ENCODE measurements around the gene TNMD. TPM values are rescaled to one million over a fixed set of nuclear protein-coding genes. Genes with fewer than 3 reads are reported as not detected.

Gene TNMD
- total RNA-seq, 2 experiments from 2014 or later = not detected

GRCh38 chrX:100625985-100626491 lies 41.3 kb downstream of the TNMD start:
- ATAC-seq (ENCODE audit: poor library complexity) = no peak
- Mint-ChIP-seq H3K9me3 (no peaks in the 10 kb centered on the region), H3K4me3 (no peak overlapping the region), H3K27me3 (no peaks in the 10 kb centered on the region), H3K4me1 (ENCODE audit: low read depth) (peaks cover 8% of the 10 kb centered on the region), H3K36me3 (ENCODE audit: low read depth) (peaks cover 12% of the 10 kb centered on the region), H3K27ac (no peak overlapping the region)
- DNase-seq = peak in 3 of 14 experiments; percentile 11 to 20 (median 19)
- POLR2A ChIA-PET = no interaction called here
- Histone ChIP-seq H3K27ac (ENCODE audit: low read depth in 1 of 2, low read length in 2 of 2) (no peak overlapping the region), H3K27me3 (ENCODE audit: control insufficient read depth in 1 of 2, insufficient read depth in 2 of 2, low read length in 2 of 2) (peaks cover 2 to 3% of the 10 kb centered on the region in 2 experiments), H3K4me3 (ENCODE audit: low read length) (no peak overlapping the region), H3K36me3 (ENCODE audit: insufficient read depth, low read length) (no peaks in the 10 kb centered on the region), H3K4me1 (ENCODE audit: insufficient read depth, low read length) (no peaks in the 10 kb centered on the region), H3K9me3 (ENCODE audit: control insufficient read depth in 1 of 2, insufficient read depth in 1 of 2, low read length in 2 of 2) (no peaks in the 10 kb centered on the region)
- intact Hi-C loops (cut with DNase I, micrococcal nuclease) = no loop called here
- TF ChIP-seq, protein P1, sequence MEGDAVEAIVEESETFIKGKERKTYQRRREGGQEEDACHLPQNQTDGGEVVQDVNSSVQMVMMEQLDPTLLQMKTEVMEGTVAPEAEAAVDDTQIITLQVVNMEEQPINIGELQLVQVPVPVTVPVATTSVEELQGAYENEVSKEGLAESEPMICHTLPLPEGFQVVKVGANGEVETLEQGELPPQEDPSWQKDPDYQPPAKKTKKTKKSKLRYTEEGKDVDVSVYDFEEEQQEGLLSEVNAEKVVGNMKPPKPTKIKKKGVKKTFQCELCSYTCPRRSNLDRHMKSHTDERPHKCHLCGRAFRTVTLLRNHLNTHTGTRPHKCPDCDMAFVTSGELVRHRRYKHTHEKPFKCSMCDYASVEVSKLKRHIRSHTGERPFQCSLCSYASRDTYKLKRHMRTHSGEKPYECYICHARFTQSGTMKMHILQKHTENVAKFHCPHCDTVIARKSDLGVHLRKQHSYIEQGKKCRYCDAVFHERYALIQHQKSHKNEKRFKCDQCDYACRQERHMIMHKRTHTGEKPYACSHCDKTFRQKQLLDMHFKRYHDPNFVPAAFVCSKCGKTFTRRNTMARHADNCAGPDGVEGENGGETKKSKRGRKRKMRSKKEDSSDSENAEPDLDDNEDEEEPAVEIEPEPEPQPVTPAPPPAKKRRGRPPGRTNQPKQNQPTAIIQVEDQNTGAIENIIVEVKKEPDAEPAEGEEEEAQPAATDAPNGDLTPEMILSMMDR (IDR thresholded peaks at IDR 0.05) = no peak
- CTCF ChIA-PET = no interaction called here

DNA sequence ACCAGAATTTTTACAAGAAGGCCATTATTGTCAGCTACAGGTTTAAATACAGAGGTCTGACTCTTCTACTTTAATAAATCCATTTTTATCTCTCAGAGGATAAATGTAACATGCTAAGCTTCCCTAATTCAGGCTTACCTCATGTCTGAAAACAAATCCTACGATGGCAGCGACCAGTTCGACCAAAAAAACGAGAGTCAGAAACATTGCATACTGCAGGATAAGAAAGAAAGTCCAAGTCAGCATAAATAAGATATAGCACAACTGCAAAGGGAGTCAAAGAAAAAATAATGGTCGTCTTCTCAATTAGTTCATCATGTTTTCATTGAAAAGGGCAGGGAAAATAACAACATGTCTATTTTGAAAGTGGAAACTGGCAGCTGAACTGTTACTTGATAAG lies 50.3 kb downstream of the TNMD start:
- H3K4me1 Mint-ChIP-seq (ENCODE audit: low read depth) = peaks cover 9% of the 10 kb centered on the region
- peaks cover 1% of the 10 kb centered on the region for H3K36me3 Mint-ChIP-seq (ENCODE audit: low read depth)
- DNase-seq (no peak), ATAC-seq (ENCODE audit: poor library complexity) (no peak)
- Histone ChIP-seq H3K36me3 (ENCODE audit: insufficient read depth, low read length) (no peaks in the 10 kb centered on the region), H3K27me3 (ENCODE audit: control insufficient read depth in 1 of 2, insufficient read depth in 2 of 2, low read length in 2 of 2) (peaks cover 0 to 8% of the 10 kb centered on the region in 2 experiments), H3K9me3 (ENCODE audit: control insufficient read depth in 1 of 2, insufficient read depth in 1 of 2, low read length in 2 of 2) (peaks cover 0 to 6% of the 10 kb centered on the region in 2 experiments), H3K4me3 (ENCODE audit: low read length) (no peak overlapping the region), H3K4me1 (ENCODE audit: insufficient read depth, low read length) (no peaks in the 10 kb centered on the region), H3K27ac (ENCODE audit: low read depth in 1 of 2, low read length in 2 of 2) (no peak overlapping the region)
- TF ChIP-seq, protein P1 (IDR thresholded peaks at IDR 0.05) = no peak
- no peak overlapping the region for H3K27ac Mint-ChIP-seq
- peak overlapping the region; percentile 20 for H3K4me3 Mint-ChIP-seq
- peaks cover 12% of the 10 kb centered on the region for H3K27me3 Mint-ChIP-seq
- POLR2A ChIA-PET = no interaction called here
- no peaks in the 10 kb centered on the region for H3K9me3 Mint-ChIP-seq
- intact Hi-C loops (cut with DNase I, micrococcal nuclease) = loop anchor here in 1 of 2 experiments (10.0 kb wide), 1 partner anchor 120 kb away; no protein-coding TSS in a partner anchor
- CTCF ChIA-PET = no interaction called here

DNA sequence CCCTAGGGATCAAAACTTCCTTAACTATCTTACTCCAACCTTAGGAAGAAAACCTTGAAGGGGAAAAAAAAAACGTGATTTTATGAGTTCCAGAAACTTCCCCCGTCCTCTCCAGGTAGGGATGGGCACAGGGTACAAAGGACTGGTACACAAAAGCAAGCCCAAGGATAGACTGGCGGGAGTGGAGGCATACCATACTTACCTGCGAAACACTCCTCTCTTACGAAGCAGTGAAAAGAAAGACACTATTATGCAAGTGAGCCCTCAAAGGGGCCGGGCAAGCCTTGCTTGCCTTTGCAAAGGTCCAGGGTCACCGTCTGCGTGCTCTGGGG lies 51.2 kb downstream of the TNMD start:
- POLR2A ChIA-PET = no interaction called here
- Histone ChIP-seq H3K4me1 (ENCODE audit: insufficient read depth, low read length) (no peaks in the 10 kb centered on the region), H3K27ac (ENCODE audit: low read depth in 1 of 2, low read length in 2 of 2) (no peak overlapping the region), H3K27me3 (ENCODE audit: control insufficient read depth in 1 of 2, insufficient read depth in 2 of 2, low read length in 2 of 2) (peaks cover 0 to 5% of the 10 kb centered on the region in 2 experiments), H3K4me3 (ENCODE audit: low read length) (peak overlapping the region; percentile 58), H3K36me3 (ENCODE audit: insufficient read depth, low read length) (no peaks in the 10 kb centered on the region), H3K9me3 (ENCODE audit: control insufficient read depth in 1 of 2, insufficient read depth in 1 of 2, low read length in 2 of 2) (peaks cover 0 to 6% of the 10 kb centered on the region in 2 experiments)
- Mint-ChIP-seq H3K27ac (no peak overlapping the region), H3K36me3 (ENCODE audit: low read depth) (no peaks in the 10 kb centered on the region), H3K4me1 (ENCODE audit: low read depth) (peaks cover 9% of the 10 kb centered on the region), H3K9me3 (no peaks in the 10 kb centered on the region), H3K4me3 (peak overlapping the region; percentile 98), H3K27me3 (peaks cover 12% of the 10 kb centered on the region)
- ATAC-seq (ENCODE audit: poor library complexity) = no peak
- intact Hi-C loops (cut with DNase I, micrococcal nuclease) = loop anchor here in 1 of 2 experiments (10.0 kb wide), 1 partner anchor 121 kb away; no protein-coding TSS in a partner anchor
- CTCF ChIA-PET = no interaction called here
- DNase-seq = peak in 1 of 14 experiments; percentile 1
- TF ChIP-seq, protein P1 (IDR thresholded peaks at IDR 0.05) = no peak
